Activated CD4-positive, alpha-beta memory T cell treated with anti-CD3 and anti-CD28 coated beads, Interleukin-2, amount 10 ng/mL, durations not matched to agents 7 days and 5 days (primary cell): Measurements from ENCODE around the gene ZBTB12. TPM values are rescaled to one million over a fixed set of nuclear protein-coding genes. Genes with fewer than 3 reads are reported as not detected.

ENCODE experiments used
- total RNA-seq, 2 experiments: library from RNA; stranded (reverse); gene quantifications; one replicate each; pipeline ENCODE4 v1.2.3, GENCODE V29; 2021

The ZBTB12 gene
- total RNA-seq, 2 experiments from 2014 or later, result 0.98 to 1.1 TPM

Other genes starting within 250 kb of the ZBTB12 start
- 100 to 1,000 TPM; 275 to 282 TPM for gene BAG6, start 249.4 kb downstream of the ZBTB12 start, total RNA-seq
- gene APOM, start 246.2 kb downstream of the ZBTB12 start, total RNA-seq, result 1 to 10 TPM; 2.9 to 3.6 TPM
- gene C6orf47, start 241.3 kb downstream of the ZBTB12 start, total RNA-seq, result 10 to 100 TPM; 26.4 to 26.7 TPM
- 10 to 100 TPM; 33.6 to 35.2 TPM for gene GPANK1, start 237.1 kb downstream of the ZBTB12 start, total RNA-seq
- gene CSNK2B, start 236.0 kb downstream of the ZBTB12 start, total RNA-seq, result 100 to 1,000 TPM; 199 to 212 TPM
- 10 to 100 TPM; 16.7 to 17.2 TPM for gene LY6G5B, start 232.1 kb downstream of the ZBTB12 start, total RNA-seq
- 1 to 10 TPM; 2.3 to 2.6 TPM for gene LY6G5C, start 221.0 kb downstream of the ZBTB12 start, total RNA-seq
- gene ABHD16A, start 198.8 kb downstream of the ZBTB12 start, total RNA-seq, result 10 to 100 TPM; 53.1 to 55.0 TPM
- not detected for gene LY6G6F, start 195.2 kb downstream of the ZBTB12 start, total RNA-seq
- not detected for gene LY6G6D, start 186.7 kb downstream of the ZBTB12 start, total RNA-seq
- not detected for gene LY6G6C, start 180.3 kb downstream of the ZBTB12 start, total RNA-seq
- not detected for gene MPIG6B, start 178.7 kb downstream of the ZBTB12 start, total RNA-seq
- 10 to 100 TPM; 22.1 to 23.9 TPM for gene DDAH2, start 172.8 kb downstream of the ZBTB12 start, total RNA-seq
- gene CLIC1, start 165.6 kb downstream of the ZBTB12 start, total RNA-seq, result 100 to 1,000 TPM; 640 to 644 TPM
- 10 to 100 TPM; 60.1 to 63.2 TPM for gene MSH5, start 162.1 kb downstream of the ZBTB12 start, total RNA-seq
- gene SAPCD1, start 139.4 kb downstream of the ZBTB12 start, total RNA-seq, result 10 to 100 TPM; 10.7 to 14.6 TPM
- 10 to 100 TPM; 11.0 to 12.2 TPM for gene VWA7, start 124.8 kb downstream of the ZBTB12 start, total RNA-seq
- gene VARS1, start 106.3 kb downstream of the ZBTB12 start, total RNA-seq, result 10 to 100 TPM; 84.1 to 88.4 TPM
- gene LSM2, start 95.1 kb downstream of the ZBTB12 start, total RNA-seq, result 100 to 1,000 TPM; 100 to 108 TPM
- gene HSPA1L, start 86.8 kb downstream of the ZBTB12 start, total RNA-seq, result 1 to 10 TPM; 2.8 to 3.0 TPM
- gene HSPA1A, start 86.5 kb downstream of the ZBTB12 start, total RNA-seq, result 100 to 1,000 TPM; 147 to 151 TPM
- 10 to 100 TPM; 60.6 to 62.6 TPM for gene HSPA1B, start 74.3 kb downstream of the ZBTB12 start, total RNA-seq
- gene NEU1, start 39.3 kb downstream of the ZBTB12 start, total RNA-seq, result 10 to 100 TPM; 29.2 to 29.6 TPM
- gene SLC44A4, start 23.1 kb downstream of the ZBTB12 start, total RNA-seq, result under 1 TPM in 1 of 2 experiments, not detected in 1; 0.38 TPM
- 10 to 100 TPM; 57.0 to 58.4 TPM for gene EHMT2, start 4.4 kb downstream of the ZBTB12 start, total RNA-seq
- 1 to 10 TPM in 1 of 2 experiments, under 1 TPM in 1; 0.45 to 1.0 TPM for gene C2, start 25.6 kb upstream of the ZBTB12 start, total RNA-seq
- gene CFB, start 44.0 kb upstream of the ZBTB12 start, total RNA-seq, result under 1 TPM; 0.58 to 0.60 TPM
- 10 to 100 TPM; 69.6 to 70.6 TPM for gene NELFE, start 56.9 kb upstream of the ZBTB12 start, total RNA-seq
- gene SKIC2, start 57.1 kb upstream of the ZBTB12 start, total RNA-seq, result 10 to 100 TPM; 69.4 to 74.2 TPM
- gene DXO, start 70.1 kb upstream of the ZBTB12 start, total RNA-seq, result 10 to 100 TPM; 16.7 to 17.5 TPM
- gene C4A, start 80.0 kb upstream of the ZBTB12 start, total RNA-seq, result 1 to 10 TPM; 3.3 to 5.7 TPM
- gene C4B, start 112.7 kb upstream of the ZBTB12 start, total RNA-seq, result 1 to 10 TPM; 3.4 to 5.0 TPM
- under 1 TPM in 1 of 2 experiments, not detected in 1; 0.23 TPM for gene CYP21A2, start 136.3 kb upstream of the ZBTB12 start, total RNA-seq
- 1 to 10 TPM; 5.7 to 6.4 TPM for gene TNXB, start 207.3 kb upstream of the ZBTB12 start, total RNA-seq
- gene ATF6B, start 226.2 kb upstream of the ZBTB12 start, total RNA-seq, result 100 to 1,000 TPM; 142 to 147 TPM
- gene FKBPL, start 228.2 kb upstream of the ZBTB12 start, total RNA-seq, result 1 to 10 TPM; 7.6 to 8.6 TPM
- gene PRRT1, start 249.9 kb upstream of the ZBTB12 start, total RNA-seq, result under 1 TPM; 0.13 to 0.28 TPM